Left renal cortex interstitium (tissue), 4 donors: ENCODE results near the gene IL1F10. TPM values are rescaled to one million over a fixed set of nuclear protein-coding genes. Genes with fewer than 3 reads are reported as not detected.

ENCODE experiments used
- DNase-seq, 4 donors: peaks; one replicate each; pipeline ENCODE4 v3.0.0-alpha.2; 2013; ENCODE audit warnings: low read depth in 4 of 4, low spot score in 2 of 4, missing footprints in 1 of 4
- polyA plus RNA-seq, 4 donors: library from polyadenylated mRNA; unstranded; fragments of 120-200 nt; gene quantifications; one replicate each; pipeline ENCODE4 v1.2.1, GENCODE V29; 2013; ENCODE audit not compliant: insufficient read length in 4 of 4

The IL1F10 gene
- polyA plus RNA-seq, 4 donors: not detected

GRCh38 chr2:113105047-113105785, 37.4 kb downstream of the IL1F10 start:
- DNase-seq: no peak

GRCh38 chr2:113111121-113111520, 43.4 kb downstream of the IL1F10 start:
- no peak for DNase-seq

- no peak for DNase-seq
Measured at GRCh38 chr2:113111823-113112287, 44.1 kb downstream of the IL1F10 start.

- DNase-seq: no peak
Measured at GRCh38 chr2:113112441-113112840, 44.7 kb downstream of the IL1F10 start.

- DNase-seq: no peak
Measured at GRCh38 chr2:113112871-113113270, 45.1 kb downstream of the IL1F10 start.

- DNase-seq: no peak
Measured at GRCh38 chr2:113113807-113114206, 46.0 kb downstream of the IL1F10 start.

GRCh38 chr2:113114224-113114945, 46.6 kb downstream of the IL1F10 start:
- no peak for DNase-seq

GRCh38 chr2:113114996-113115395, 47.2 kb downstream of the IL1F10 start:
- DNase-seq: no peak

- DNase-seq: no peak
Measured at GRCh38 chr2:113116100-113116958, 48.6 kb downstream of the IL1F10 start.

GRCh38 chr2:113117541-113118262, 49.9 kb downstream of the IL1F10 start:
- DNase-seq: no peak

GRCh38 chr2:113118263-113118657, 50.5 kb downstream of the IL1F10 start:
- no peak for DNase-seq

GRCh38 chr2:113119111-113119510, 51.3 kb downstream of the IL1F10 start:
- no peak for DNase-seq

- no peak for DNase-seq
Measured at GRCh38 chr2:113120861-113121260, 53.1 kb downstream of the IL1F10 start.

- no peak for DNase-seq
Measured at GRCh38 chr2:113122364-113122763, 54.6 kb downstream of the IL1F10 start.

GRCh38 chr2:113123726-113124125, 56.0 kb downstream of the IL1F10 start:
- DNase-seq: no peak

- DNase-seq: no peak
Measured at GRCh38 chr2:113124181-113124961, 56.6 kb downstream of the IL1F10 start.
